K562 (cell line): ENCODE results near the gene DUXB. TPM values are rescaled to one million over a fixed set of nuclear protein-coding genes. Genes with fewer than 3 reads are reported as not detected.
A peak's percentile ranks its signal among the peaks of the same experiment; 100 is the strongest.

Source experiments
- FOSL1 ChIP-seq: fragments of 200-800 bp; sonication (Bioruptor generic); conservative IDR thresholded peaks from 2 replicates; pipeline ENCODE4 v1.6.1; 2016; ENCODE audit warnings: missing genetic modification characterization, missing compliant biosample characterization
- HIVEP1 ChIP-seq: fragments of 250-450 bp; sonication (Bioruptor Pico); IDR thresholded peaks from 2 replicates; pipeline ENCODE4 v1.4.0; 2020; ENCODE audit warnings: mild to moderate bottlenecking
- HNRNPH1 ChIP-seq: fragments of 200-400 bp; formaldehyde crosslinking; optimal IDR thresholded peaks from 2 replicates; pipeline ENCODE3; 2017; ENCODE audit warnings: low read depth, mild to moderate bottlenecking, low read length, moderate library complexity
- KAT7 ChIP-seq: sonication (generic); formaldehyde crosslinking; IDR thresholded peaks from 2 replicates; pipeline ENCODE4 v1.8.0; 2022; ENCODE audit warnings: missing genetic modification reagents, mild to moderate bottlenecking, borderline replicate concordance
- KLF1 ChIP-seq: fragments of 450-650 bp; IDR thresholded peaks from 2 replicates; pipeline ENCODE4 v1.6.1; 2016; ENCODE audit warnings: missing genetic modification characterization, missing compliant biosample characterization
- MCM3 ChIP-seq: fragments of 450-650 bp; IDR thresholded peaks from 2 replicates; pipeline ENCODE4 v1.6.1; 2016
- NCOA1 ChIP-seq: fragments of 450-650 bp; IDR thresholded peaks from 2 replicates; pipeline ENCODE4 v1.6.1; 2016; ENCODE audit warnings: low read depth
- NCOA6 ChIP-seq: fragments of 450-650 bp; IDR thresholded peaks from 2 replicates; pipeline ENCODE4 v1.6.1; 2017; ENCODE audit warnings: mild to moderate bottlenecking
- RBM34 ChIP-seq: fragments of 200-400 bp; formaldehyde crosslinking; IDR thresholded peaks from 2 replicates; pipeline ENCODE4 v1.6.1; 2018; ENCODE audit warnings: low read length, borderline replicate concordance; ENCODE audit not compliant: insufficient read depth
- RFX5 ChIP-seq: IDR thresholded peaks from 2 replicates; pipeline ENCODE4 v1.6.1; 2011; ENCODE audit warnings: low read depth, mild to moderate bottlenecking, improper control_type of control experiment, low read length
- RUNX1 ChIP-seq: sonication (generic); IDR thresholded peaks from 2 replicates; pipeline ENCODE4 v1.6.1; 2016; ENCODE audit warnings: antibody characterized with exemption, low read depth
- SETDB1 ChIP-seq: IDR thresholded peaks from one replicate; pipeline ENCODE4 v1.6.1; 2012; ENCODE audit warnings: low read length, control low read depth, inconsistent platforms
- SMAD4 ChIP-seq: fragments of 250-450 bp; sonication (Bioruptor Pico); conservative IDR thresholded peaks from 2 replicates; pipeline ENCODE4 v1.8.0; 2021; ENCODE audit warnings: inconsistent platforms, mild to moderate bottlenecking, moderate library complexity
- SMARCC2 ChIP-seq: fragments of 450-650 bp; IDR thresholded peaks from 2 replicates; pipeline ENCODE4 v1.6.1; 2017; ENCODE audit warnings: antibody characterized with exemption, moderate library complexity, mild to moderate bottlenecking, low read depth
- SMARCE1 ChIP-seq: fragments of 450-650 bp; IDR thresholded peaks from 2 replicates; pipeline ENCODE4 v1.7.1; 2016; ENCODE audit warnings: mild to moderate bottlenecking
- TAL1 ChIP-seq: fragments of 450-650 bp; IDR thresholded peaks from 2 replicates; pipeline ENCODE4 v1.6.1; 2016; ENCODE audit warnings: mild to moderate bottlenecking
- WHSC1 ChIP-seq: IDR thresholded peaks from one replicate; pipeline ENCODE4 v1.6.1; 2012; ENCODE audit warnings: low read length, control low read depth, inconsistent platforms
- ZC3H11A ChIP-seq: IDR thresholded peaks from 2 replicates; pipeline ENCODE4 v1.6.1; 2012; ENCODE audit warnings: low read depth, low read length, improper control_type of control experiment
- ZNF12 ChIP-seq: sonication (generic); formaldehyde crosslinking; IDR thresholded peaks from 2 replicates; pipeline ENCODE4 v1.4.0; 2020; ENCODE audit warnings: mild to moderate bottlenecking, missing genetic modification reagents
- polyA plus RNA-seq, 8 experiments: library from polyadenylated mRNA; depleted of rRNA in 4 of 8; stranded (reverse) in 5 of 8; unstranded in 3 of 8; fragments of >200 nt; fragmentation: Nextera tagmentation in 2 of 8; fragmentation: Illumina TruSeq in 1 of 8; extraction: Ambion mirVana in 2 of 8; extraction: Trizol in 1 of 8; gene quantifications; 2 replicates each; pipeline versions ENCODE4 v1.2.1 to v1.2.3, GENCODE V29; 2011 to 2014; ENCODE audit warnings: inconsistent platforms in 1 of 8, missing spikeins in 1 of 8
- total RNA-seq, 7 experiments: library from RNA; depleted of rRNA in 6 of 7; stranded (reverse); fragments of >200 nt in 6 of 7; fragmentation: Illumina TruSeq in 2 of 7; extraction: Trizol in 2 of 7; gene quantifications; 2 replicates each; pipeline versions ENCODE4 v1.2.1 to v1.2.3, GENCODE V29; 2011 to 2021; ENCODE audit warnings: low replicate concordance in 1 of 7
- TF ChIP-seq, protein P1 (sequence below): fragments of 250-450 bp; sonication (Bioruptor Pico); IDR thresholded peaks from 2 replicates; pipeline ENCODE4 v1.8.0; 2022; ENCODE audit warnings: moderate library complexity, mild to moderate bottlenecking, inconsistent platforms
- TF ChIP-seq, protein P2 (sequence below): fragments of 450-650 bp; formaldehyde crosslinking; IDR thresholded peaks from 2 replicates; pipeline ENCODE4 v1.4.0; 2020; ENCODE audit warnings: mild to moderate bottlenecking, mixed read lengths
- TF ChIP-seq, protein P3 (sequence below): IDR thresholded peaks from 2 replicates; pipeline ENCODE4 v1.6.1; 2011; ENCODE audit warnings: borderline replicate concordance, low read depth, mild to moderate bottlenecking, moderate library complexity, low read length; ENCODE audit not compliant: insufficient read depth, poor library complexity, severe bottlenecking

Gene DUXB
- total and polyA plus RNA-seq, 9 of the 15 experiments (the other 6 are each of a cell fraction or from before 2014, with no cell fraction given): not detected

DNA sequence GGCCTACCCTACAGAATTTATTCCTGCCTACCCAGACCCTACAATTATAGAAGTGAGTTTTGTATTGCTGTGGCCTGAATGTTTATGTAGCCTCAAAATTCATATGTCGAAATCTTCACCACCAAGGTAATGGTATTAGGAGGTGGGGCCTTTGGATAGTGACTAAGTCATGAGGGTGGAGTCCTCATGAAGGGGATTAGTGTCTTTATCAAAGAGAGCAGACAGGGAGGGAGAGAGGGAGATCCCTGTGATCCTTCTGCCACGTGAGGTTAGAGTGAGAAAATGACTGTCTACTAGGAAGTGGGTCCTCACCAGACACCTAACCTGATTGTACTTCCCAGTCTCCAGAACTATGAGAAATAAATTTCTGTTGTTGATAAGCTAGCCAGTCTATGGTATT lies 981 bp upstream of the DUXB start (continued):
- TF ChIP-seq, protein P1, sequence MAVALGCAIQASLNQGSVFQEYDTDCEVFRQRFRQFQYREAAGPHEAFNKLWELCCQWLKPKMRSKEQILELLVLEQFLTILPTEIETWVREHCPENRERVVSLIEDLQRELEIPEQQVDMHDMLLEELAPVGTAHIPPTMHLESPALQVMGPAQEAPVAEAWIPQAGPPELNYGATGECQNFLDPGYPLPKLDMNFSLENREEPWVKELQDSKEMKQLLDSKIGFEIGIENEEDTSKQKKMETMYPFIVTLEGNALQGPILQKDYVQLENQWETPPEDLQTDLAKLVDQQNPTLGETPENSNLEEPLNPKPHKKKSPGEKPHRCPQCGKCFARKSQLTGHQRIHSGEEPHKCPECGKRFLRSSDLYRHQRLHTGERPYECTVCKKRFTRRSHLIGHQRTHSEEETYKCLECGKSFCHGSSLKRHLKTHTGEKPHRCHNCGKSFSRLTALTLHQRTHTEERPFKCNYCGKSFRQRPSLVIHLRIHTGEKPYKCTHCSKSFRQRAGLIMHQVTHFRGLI: no peak
- TF ChIP-seq RFX5 (no peak), FOSL1 (tag) (peak; percentile 72), MCM3 (no peak), RBM34 (no peak), NCOA6 (no peak), KLF1 (no peak), SETDB1 (no peak), ZC3H11A (no peak), SMARCE1 (peak; percentile 54; the same call in 1 of the 2 replicates), HIVEP1 (no peak), RUNX1 (no peak), TAL1 (peak; percentile 83), WHSC1 (no peak), HNRNPH1 (no peak), ZNF12 (CRISPR knock-in tag) (no peak), NCOA1 (no peak; the same call in 1 of the 2 replicates), SMAD4 (CRISPR knock-in tag) (peak; percentile 69), SMARCC2 (peak; percentile 46; the same call in 1 of the 2 replicates), KAT7 (no peak)
- TF ChIP-seq, protein P2, sequence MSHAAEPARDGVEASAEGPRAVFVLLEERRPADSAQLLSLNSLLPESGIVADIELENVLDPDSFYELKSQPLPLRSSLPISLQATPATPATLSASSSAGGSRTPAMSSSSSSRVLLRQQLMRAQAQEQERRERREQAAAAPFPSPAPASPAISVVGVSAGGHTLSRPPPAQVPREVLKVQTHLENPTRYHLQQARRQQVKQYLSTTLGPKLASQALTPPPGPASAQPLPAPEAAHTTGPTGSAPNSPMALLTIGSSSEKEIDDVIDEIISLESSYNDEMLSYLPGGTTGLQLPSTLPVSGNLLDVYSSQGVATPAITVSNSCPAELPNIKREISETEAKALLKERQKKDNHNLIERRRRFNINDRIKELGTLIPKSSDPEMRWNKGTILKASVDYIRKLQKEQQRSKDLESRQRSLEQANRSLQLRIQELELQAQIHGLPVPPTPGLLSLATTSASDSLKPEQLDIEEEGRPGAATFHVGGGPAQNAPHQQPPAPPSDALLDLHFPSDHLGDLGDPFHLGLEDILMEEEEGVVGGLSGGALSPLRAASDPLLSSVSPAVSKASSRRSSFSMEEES (CRISPR knock-in tag): no peak
- TF ChIP-seq, protein P3, sequence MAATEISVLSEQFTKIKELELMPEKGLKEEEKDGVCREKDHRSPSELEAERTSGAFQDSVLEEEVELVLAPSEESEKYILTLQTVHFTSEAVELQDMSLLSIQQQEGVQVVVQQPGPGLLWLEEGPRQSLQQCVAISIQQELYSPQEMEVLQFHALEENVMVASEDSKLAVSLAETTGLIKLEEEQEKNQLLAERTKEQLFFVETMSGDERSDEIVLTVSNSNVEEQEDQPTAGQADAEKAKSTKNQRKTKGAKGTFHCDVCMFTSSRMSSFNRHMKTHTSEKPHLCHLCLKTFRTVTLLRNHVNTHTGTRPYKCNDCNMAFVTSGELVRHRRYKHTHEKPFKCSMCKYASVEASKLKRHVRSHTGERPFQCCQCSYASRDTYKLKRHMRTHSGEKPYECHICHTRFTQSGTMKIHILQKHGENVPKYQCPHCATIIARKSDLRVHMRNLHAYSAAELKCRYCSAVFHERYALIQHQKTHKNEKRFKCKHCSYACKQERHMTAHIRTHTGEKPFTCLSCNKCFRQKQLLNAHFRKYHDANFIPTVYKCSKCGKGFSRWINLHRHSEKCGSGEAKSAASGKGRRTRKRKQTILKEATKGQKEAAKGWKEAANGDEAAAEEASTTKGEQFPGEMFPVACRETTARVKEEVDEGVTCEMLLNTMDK: no peak
